HL-60 (cell line): ENCODE data around the gene RAB3A.

ENCODE experiments used
- DNase-seq, 2 experiments: peaks; one replicate each; pipeline ENCODE4 v3.0.0-alpha.2; 2010 to 2020; ENCODE audit warnings: low read depth in 1 of 2, low spot score in 1 of 2
- H3K27ac ChIP-seq: fragments of 250-450 bp; sonication (Bioruptor Pico); replicated peaks from 2 replicates; pipeline ENCODE4 v1.5.1; 2020; ENCODE audit warnings: mild to moderate bottlenecking, moderate library complexity
- H3K27me3 ChIP-seq: fragments of 250-450 bp; sonication (Bioruptor Pico); 2 replicates; pipeline ENCODE4 v1.5.1; 2021; ENCODE audit warnings: mild to moderate bottlenecking, moderate library complexity; ENCODE audit not compliant: insufficient read depth, poor library complexity, severe bottlenecking
- H3K4me3 ChIP-seq: replicated peaks from 2 replicates; pipeline ENCODE4 v1.5.1; 2011; ENCODE audit warnings: mild to moderate bottlenecking, control low read depth, low read length; ENCODE audit not compliant: insufficient read depth
- GABPA ChIP-seq: IDR thresholded peaks from 2 replicates; pipeline ENCODE4 v1.6.1; 2012; ENCODE audit warnings: low read depth
- POLR2AphosphoS5 ChIP-seq: IDR thresholded peaks from 2 replicates; pipeline ENCODE4 v1.6.1; 2012; ENCODE audit warnings: low read depth
- SPI1 ChIP-seq: IDR thresholded peaks from 2 replicates; pipeline ENCODE4 v1.6.1; 2012; ENCODE audit warnings: low read depth, mild to moderate bottlenecking, borderline replicate concordance
- TF ChIP-seq, protein P1 (sequence below): IDR thresholded peaks from one replicate; pipeline ENCODE4 v1.5.1; 2011; ENCODE audit warnings: low read length, control low read depth, inconsistent platforms; ENCODE audit not compliant: insufficient read depth
- TF ChIP-seq, protein P2 (sequence below): IDR thresholded peaks from 2 replicates; pipeline ENCODE4 v1.6.1; 2012; ENCODE audit warnings: low read depth; ENCODE audit not compliant: insufficient replicate concordance

RAB3A gene

DNA sequence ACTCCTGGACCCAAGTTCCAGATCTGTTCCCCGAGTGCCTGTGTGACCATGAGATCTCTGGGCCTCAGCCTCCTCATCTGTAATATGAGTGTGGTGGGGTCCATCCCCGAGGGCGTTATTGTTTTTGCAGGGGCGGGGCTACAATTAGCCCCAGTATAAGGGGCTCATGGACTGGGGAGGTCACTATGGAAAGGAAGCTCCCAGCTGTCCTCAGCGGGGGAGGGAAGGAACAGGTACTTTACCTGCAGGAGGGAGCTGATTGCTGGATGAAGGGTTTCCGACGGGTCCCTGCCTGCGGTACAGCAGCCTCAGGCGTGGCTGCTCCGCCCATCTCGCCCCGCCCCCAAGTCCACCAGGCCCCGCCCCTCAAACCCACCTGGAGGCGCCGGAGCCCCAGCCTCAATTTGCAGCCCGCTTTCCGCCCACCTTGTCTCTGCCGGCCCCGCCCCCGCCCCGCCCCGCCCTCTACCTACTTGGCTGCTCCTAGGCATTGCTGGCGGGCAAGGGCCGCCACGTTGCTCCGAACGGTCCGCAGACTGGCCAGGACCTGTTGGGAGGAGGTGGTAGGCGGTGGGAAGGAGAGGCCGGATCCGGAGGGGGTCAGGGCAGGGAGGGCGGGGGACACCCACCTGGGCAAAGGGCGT, 16.9 kb upstream of the RAB3A start:
- TF ChIP-seq, protein P1, sequence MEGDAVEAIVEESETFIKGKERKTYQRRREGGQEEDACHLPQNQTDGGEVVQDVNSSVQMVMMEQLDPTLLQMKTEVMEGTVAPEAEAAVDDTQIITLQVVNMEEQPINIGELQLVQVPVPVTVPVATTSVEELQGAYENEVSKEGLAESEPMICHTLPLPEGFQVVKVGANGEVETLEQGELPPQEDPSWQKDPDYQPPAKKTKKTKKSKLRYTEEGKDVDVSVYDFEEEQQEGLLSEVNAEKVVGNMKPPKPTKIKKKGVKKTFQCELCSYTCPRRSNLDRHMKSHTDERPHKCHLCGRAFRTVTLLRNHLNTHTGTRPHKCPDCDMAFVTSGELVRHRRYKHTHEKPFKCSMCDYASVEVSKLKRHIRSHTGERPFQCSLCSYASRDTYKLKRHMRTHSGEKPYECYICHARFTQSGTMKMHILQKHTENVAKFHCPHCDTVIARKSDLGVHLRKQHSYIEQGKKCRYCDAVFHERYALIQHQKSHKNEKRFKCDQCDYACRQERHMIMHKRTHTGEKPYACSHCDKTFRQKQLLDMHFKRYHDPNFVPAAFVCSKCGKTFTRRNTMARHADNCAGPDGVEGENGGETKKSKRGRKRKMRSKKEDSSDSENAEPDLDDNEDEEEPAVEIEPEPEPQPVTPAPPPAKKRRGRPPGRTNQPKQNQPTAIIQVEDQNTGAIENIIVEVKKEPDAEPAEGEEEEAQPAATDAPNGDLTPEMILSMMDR = no peak
- no peak for TF ChIP-seq GABPA
- TF ChIP-seq, protein P2, sequence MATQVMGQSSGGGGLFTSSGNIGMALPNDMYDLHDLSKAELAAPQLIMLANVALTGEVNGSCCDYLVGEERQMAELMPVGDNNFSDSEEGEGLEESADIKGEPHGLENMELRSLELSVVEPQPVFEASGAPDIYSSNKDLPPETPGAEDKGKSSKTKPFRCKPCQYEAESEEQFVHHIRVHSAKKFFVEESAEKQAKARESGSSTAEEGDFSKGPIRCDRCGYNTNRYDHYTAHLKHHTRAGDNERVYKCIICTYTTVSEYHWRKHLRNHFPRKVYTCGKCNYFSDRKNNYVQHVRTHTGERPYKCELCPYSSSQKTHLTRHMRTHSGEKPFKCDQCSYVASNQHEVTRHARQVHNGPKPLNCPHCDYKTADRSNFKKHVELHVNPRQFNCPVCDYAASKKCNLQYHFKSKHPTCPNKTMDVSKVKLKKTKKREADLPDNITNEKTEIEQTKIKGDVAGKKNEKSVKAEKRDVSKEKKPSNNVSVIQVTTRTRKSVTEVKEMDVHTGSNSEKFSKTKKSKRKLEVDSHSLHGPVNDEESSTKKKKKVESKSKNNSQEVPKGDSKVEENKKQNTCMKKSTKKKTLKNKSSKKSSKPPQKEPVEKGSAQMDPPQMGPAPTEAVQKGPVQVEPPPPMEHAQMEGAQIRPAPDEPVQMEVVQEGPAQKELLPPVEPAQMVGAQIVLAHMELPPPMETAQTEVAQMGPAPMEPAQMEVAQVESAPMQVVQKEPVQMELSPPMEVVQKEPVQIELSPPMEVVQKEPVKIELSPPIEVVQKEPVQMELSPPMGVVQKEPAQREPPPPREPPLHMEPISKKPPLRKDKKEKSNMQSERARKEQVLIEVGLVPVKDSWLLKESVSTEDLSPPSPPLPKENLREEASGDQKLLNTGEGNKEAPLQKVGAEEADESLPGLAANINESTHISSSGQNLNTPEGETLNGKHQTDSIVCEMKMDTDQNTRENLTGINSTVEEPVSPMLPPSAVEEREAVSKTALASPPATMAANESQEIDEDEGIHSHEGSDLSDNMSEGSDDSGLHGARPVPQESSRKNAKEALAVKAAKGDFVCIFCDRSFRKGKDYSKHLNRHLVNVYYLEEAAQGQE = no peak
- no peak for TF ChIP-seq SPI1
- TF ChIP-seq POLR2AphosphoS5 = no peak
- Histone ChIP-seq H3K4me3 (no peak overlapping the region), H3K27me3 (peaks cover 31% of the 10 kb centered on the region), H3K27ac (no peak overlapping the region)
- DNase-seq = no peak

DNA sequence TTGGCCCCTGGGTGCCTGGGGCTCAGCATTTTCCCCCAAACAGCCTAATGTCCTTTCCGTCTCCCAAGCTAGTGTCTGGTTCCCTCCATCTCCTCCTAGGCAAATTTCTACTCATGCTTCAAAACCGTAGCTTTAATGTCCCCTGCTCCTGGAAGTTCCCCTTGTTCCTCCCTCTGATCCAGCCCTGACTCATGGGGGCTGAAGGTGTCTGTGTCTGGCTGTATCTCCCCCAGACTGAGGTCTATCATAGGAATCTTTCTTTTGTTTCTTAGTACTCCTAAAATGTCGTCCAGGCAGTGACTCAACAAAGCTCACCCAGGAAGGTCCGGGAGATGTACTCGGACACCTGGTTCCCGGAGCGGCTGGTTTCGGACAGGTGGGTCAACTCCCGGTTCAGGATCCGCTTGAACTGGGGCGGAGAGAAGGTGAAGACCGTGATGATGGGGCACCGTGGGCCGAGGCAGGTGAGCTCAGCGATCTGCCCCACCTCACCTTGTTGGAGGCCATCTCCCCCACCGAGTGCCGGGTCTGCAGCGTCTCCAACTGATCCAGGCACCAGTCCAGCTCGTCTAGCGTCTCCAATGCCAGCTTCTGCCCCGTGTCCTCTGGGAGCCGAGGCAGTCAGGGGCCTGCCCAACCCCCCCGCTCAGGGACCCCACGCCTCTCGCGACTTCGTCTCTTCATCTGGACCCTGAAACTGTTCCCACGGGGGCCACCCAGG, 16.2 kb upstream of the RAB3A start:
- no peak for DNase-seq
- no peak overlapping the region for H3K27ac ChIP-seq
- no peak for TF ChIP-seq SPI1
- no peak for TF ChIP-seq POLR2AphosphoS5
- TF ChIP-seq, protein P1 = no peak
- no peak for TF ChIP-seq GABPA
- TF ChIP-seq, protein P2 = no peak
- peaks cover 24% of the 10 kb centered on the region for H3K27me3 ChIP-seq
- no peak overlapping the region for H3K4me3 ChIP-seq

DNA sequence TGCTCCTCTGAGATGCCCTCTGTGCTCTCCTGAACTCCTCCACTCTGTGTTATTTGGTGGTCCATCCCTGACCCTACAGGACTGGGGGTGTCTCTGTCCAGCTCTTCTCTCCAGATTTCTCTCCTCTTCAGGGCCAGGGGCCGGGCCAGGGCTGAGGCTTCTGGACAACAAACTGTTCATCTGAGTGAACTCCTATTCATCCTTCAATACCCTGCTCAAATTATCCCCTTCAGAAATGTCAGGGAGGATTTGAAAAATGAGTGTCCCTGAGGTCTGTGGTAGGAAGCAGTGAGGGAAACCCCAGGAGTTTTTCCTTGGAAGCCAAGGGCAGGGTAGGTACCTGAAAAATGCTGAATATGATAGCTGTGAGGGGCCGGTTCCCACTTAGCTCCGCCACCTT, 14.8 kb upstream of the RAB3A start:
- Histone ChIP-seq H3K4me3 (no peak overlapping the region), H3K27me3 (peaks cover 20% of the 10 kb centered on the region), H3K27ac (no peak overlapping the region)
- no peak for DNase-seq
- TF ChIP-seq GABPA = no peak
- TF ChIP-seq, protein P1 = no peak
- TF ChIP-seq POLR2AphosphoS5 = no peak
- TF ChIP-seq, protein P2 = no peak
- no peak for TF ChIP-seq SPI1
